Esophagus (tissue), 2 donors: Measurements from ENCODE around the gene GCA. TPM values are rescaled to one million over a fixed set of nuclear protein-coding genes. Genes with fewer than 3 reads are reported as not detected.

Experiments used
- H3K27ac ChIP-seq, 2 donors: one replicate each; pipeline ENCODE4 v1.5.1; 2013; ENCODE audit warnings: low read depth in 2 of 2, mild to moderate bottlenecking in 2 of 2, inconsistent platforms in 1 of 2, low read length in 1 of 2, moderate library complexity in 1 of 2
- H3K27me3 ChIP-seq, 2 donors: one replicate each; pipeline ENCODE4 v1.6.1; 2013; ENCODE audit warnings: low read length in 2 of 2, control low read depth in 1 of 2, mild to moderate bottlenecking in 1 of 2; ENCODE audit not compliant: insufficient read depth in 2 of 2, control insufficient read depth in 1 of 2
- H3K36me3 ChIP-seq, 2 donors: one replicate each; pipeline ENCODE4 v1.6.1; 2013; ENCODE audit warnings: low read length in 1 of 2; ENCODE audit not compliant: control insufficient read depth in 2 of 2, insufficient read depth in 2 of 2
- H3K4me1 ChIP-seq, 2 donors: one replicate each; pipeline ENCODE4 v1.6.1; 2013; ENCODE audit warnings: low read length in 1 of 2; ENCODE audit not compliant: control insufficient read depth in 2 of 2, insufficient read depth in 2 of 2
- H3K4me3 ChIP-seq, 2 donors: one replicate each; pipeline ENCODE4 v1.5.1; 2013; ENCODE audit warnings: low read length in 2 of 2, mild to moderate bottlenecking in 2 of 2, low read depth in 1 of 2, moderate library complexity in 1 of 2
- H3K9me3 ChIP-seq, 2 donors: one replicate each; pipeline ENCODE4 v1.6.1; 2013; ENCODE audit warnings: mild to moderate bottlenecking in 2 of 2, low read depth in 1 of 2, low read length in 1 of 2, moderate library complexity in 1 of 2; ENCODE audit not compliant: control insufficient read depth in 2 of 2, insufficient read depth in 1 of 2
- WGBS, 2 donors: extraction: QIAGEN DNeasy Blood & Tissue Kit; methylation state at CpG; one replicate each; pipeline ENCODE4 v1.1.7; 2013; 5-methylcytosine and 5-hydroxymethylcytosine counted together
- polyA plus RNA-seq, 2 donors: library from polyadenylated mRNA; stranded (reverse); fragments of 200-250 nt; gene quantifications; one replicate each; pipeline ENCODE4 v1.2.3, GENCODE V29; 2013
- donor health status: healthy with polysubstance abuse.
- donor health status: Bipolar disorder and iron deficiency.

Gene GCA
- polyA plus RNA-seq, 2 donors, result 6.5 to 7.1 TPM

DNA sequence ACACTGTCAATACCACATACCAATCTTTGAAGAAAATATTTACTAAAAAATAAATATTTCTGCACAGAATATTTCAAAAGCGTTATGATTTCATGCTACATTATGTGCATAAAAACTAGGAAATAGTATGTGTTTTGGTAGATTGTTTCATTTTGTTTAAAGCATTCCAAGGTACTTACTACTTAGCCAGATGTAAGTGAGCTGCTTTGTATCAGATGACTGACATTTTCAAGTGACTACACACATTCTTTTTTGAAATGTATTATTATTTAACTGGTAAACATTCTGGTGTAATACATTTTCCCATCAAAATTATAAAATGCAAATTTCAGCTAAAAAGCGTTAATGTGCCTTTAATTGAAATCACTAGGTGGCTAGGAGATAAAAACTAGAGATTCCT is 21.5 kb downstream of the GCA start:
- Histone ChIP-seq H3K4me1 (no peaks in the 10 kb centered on the region), H3K4me3 (no peak overlapping the region), H3K36me3 (no peaks in the 10 kb centered on the region), H3K27ac (no peak overlapping the region), H3K9me3 (no peaks in the 10 kb centered on the region), H3K27me3 (no peaks in the 10 kb centered on the region)
- 82 to 83% methylated on average over 2 of the region's 2 CpGs for WGBS, 2 donors

DNA sequence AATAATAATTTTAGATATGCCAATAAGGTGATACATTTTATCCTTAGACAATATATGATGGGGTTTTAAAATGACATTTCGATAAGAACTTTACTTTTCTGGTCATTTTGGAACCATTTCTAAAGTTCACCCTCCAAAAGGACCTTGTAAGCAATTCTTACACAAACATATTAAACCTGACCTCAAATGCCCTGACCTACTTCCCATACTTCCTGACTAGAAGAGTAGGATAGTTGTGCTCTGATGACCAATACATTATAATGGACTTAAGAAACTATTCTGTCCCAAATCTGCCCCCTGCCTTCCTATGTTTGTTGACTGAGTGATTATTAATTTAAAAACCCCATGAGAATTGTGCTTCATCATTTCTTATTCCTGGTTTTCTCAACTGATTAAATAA is 24.6 kb downstream of the GCA start:
- H3K4me3 ChIP-seq, result no peak overlapping the region
- H3K36me3 ChIP-seq, result no peaks in the 10 kb centered on the region
- 75 to 83% methylated on average over 1 of the region's 1 CpG for WGBS, 2 donors
- H3K27ac ChIP-seq, result no peak overlapping the region
- H3K4me1 ChIP-seq, result no peaks in the 10 kb centered on the region
- H3K9me3 ChIP-seq, result no peaks in the 10 kb centered on the region
- no peaks in the 10 kb centered on the region for H3K27me3 ChIP-seq

DNA sequence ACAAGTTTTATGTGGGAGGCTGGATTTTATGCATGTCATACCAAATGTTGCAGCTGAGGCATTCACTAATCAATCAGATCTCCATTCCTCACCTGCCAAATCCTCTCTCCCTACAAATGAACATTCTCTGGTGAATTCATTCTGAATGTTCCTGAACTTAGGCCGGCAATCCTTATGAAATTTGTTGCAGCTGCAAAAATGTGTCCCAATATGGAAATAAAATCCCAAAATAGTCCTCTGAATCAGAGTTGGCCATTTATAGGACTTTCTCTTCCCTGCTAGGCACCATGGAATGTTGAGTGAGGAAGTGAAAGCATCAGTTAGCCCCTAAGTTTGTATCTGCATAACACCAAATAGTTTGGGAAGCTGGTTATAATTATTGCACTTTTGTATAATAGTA is 25.6 kb downstream of the GCA start:
- Histone ChIP-seq H3K27me3 (no peaks in the 10 kb centered on the region), H3K36me3 (no peaks in the 10 kb centered on the region), H3K27ac (no peak overlapping the region), H3K4me1 (no peaks in the 10 kb centered on the region), H3K9me3 (no peaks in the 10 kb centered on the region), H3K4me3 (no peak overlapping the region)
- 68 to 75% methylated on average over 1 of the region's 1 CpG for WGBS, 2 donors

DNA sequence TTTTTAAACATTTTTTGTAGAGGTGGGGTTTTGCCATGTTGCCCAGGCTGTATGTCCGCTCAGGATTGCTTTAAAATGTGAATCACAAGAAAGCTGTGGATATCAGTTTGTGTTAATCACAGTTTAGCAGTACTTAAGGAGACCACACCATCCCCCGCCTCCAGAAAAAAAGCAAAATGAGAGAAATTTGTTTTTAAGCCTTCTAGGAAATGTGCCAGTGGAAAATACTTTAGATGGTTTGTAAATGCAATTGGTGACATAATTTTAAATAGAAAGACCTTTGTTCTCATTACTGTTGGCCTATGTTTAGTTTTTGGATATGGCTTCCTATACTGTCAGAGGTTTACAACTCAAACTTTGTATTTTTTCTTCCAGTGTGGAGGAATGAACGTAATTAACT is 27.0 kb downstream of the GCA start:
- no peaks in the 10 kb centered on the region for H3K36me3 ChIP-seq
- H3K27me3 ChIP-seq, result no peaks in the 10 kb centered on the region
- no peak overlapping the region for H3K4me3 ChIP-seq
- WGBS, 2 donors, result 72 to 73% methylated on average over 3 of the region's 3 CpGs
- H3K4me1 ChIP-seq, result no peaks in the 10 kb centered on the region
- no peak overlapping the region for H3K27ac ChIP-seq
- H3K9me3 ChIP-seq, result no peaks in the 10 kb centered on the region

DNA sequence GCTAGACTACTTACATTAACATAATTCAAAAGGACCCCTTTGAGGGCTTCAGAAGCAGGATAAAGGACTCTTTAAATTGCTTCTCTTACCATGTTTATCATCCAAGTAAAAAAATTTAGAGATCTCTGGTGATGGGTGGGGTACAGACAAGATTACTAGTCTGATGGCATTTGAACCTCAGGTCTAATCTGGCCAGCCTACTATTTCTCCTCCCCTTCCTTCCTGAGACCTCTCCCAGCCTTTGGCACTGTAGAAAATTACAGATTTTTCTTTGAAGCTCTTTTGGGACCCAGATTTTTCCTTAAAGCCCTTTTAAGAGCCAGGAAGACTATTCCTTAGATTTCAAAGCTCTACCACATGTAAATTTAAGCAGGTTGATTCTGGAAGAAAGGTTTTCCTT is 28.9 kb downstream of the GCA start:
- H3K27me3 ChIP-seq, result no peaks in the 10 kb centered on the region
- no peaks in the 10 kb centered on the region for H3K4me1 ChIP-seq
- no peaks in the 10 kb centered on the region for H3K36me3 ChIP-seq
- H3K27ac ChIP-seq, result no peak overlapping the region
- H3K4me3 ChIP-seq, result no peak overlapping the region
- no peaks in the 10 kb centered on the region for H3K9me3 ChIP-seq

DNA sequence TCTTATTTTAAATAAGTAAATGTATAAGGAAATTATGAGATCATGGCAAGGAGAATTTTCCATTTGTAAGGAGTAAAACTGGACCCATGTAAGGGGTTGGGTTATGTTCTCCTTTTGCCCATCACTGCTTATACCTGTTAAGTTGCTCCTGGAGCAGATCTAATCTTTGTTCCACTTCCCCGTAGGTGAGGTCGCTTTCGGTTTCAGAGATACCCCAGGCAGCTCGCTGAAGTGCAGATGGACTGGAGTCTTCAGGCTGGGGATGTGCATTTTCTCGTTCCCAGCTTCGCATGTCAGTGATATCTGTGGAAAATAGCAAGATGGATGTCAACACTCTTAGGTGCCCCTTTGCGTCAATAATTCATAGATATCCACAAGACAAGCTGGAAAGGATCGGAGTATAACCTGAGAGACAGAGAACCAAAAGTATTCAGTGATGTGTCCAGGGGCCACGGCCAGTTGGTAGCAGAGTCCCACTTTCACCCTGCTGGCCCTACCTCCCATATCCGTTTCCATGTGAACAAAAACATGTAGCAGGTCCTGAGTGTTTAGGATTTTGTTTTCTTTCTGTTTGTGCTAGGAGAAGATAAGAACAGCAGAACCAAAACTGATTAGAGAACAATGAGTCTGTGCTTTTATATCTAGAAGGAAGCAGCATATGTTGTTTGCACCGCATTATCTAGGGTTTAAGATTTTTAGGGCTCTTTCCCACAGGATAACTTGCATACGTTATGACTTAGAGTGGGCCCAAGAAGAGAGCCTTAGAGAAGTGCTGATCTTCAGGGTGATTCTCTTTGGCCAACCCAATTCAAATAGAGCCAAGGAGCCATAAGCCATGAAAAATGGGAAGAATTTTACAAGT is 36.0 kb downstream of the GCA start:
- WGBS, 2 donors, result 84 to 86% methylated on average over 12 of the region's 12 CpGs
- Histone ChIP-seq H3K4me3 (no peak overlapping the region), H3K36me3 (no peaks in the 10 kb centered on the region), H3K9me3 (no peaks in the 10 kb centered on the region), H3K4me1 (no peaks in the 10 kb centered on the region), H3K27ac (no peak overlapping the region), H3K27me3 (no peaks in the 10 kb centered on the region)

DNA sequence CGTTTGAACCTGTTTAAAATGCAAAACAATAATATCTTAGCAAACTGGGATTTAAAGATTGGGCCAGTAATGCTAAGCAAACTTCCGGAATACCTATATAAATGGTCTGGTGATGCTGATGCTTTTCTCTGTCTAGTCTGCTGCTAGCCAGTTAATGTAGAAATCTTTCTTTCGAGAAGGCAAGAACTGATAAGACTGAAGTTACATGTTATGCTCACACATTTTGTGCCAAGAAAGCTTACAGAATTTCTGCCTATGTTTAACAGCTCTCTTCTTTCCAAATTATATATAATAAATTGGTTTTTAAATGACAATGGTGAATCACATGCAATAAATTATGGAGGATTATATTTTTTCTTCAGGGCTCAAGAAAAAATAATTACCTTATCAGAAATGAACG is 37.9 kb downstream of the GCA start:
- Histone ChIP-seq H3K4me1 (no peaks in the 10 kb centered on the region), H3K4me3 (no peak overlapping the region), H3K36me3 (no peaks in the 10 kb centered on the region), H3K9me3 (no peaks in the 10 kb centered on the region), H3K27me3 (no peaks in the 10 kb centered on the region), H3K27ac (no peak overlapping the region)
- WGBS, 2 donors, result 50 to 56% methylated on average over 4 of the region's 4 CpGs

DNA sequence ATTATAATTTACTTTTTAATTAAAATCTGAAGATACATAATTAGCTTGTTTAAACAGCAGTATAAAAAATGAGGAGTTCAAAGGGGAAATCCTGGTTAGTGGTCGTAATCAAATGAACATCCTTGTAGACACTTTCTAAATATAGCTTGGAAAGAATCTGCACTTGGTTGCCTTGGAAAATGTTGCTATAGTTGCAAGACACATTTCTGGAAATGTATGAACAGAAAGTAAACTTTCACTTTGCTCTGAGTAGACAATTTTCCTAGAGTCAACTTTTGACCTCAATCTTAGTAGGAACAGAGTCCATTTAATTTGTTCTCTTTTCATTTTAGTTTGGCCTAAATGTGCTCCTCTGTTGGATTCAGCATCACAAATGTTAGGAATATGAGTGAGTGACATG is 38.3 kb downstream of the GCA start:
- WGBS, 2 donors, result 6 to 9% methylated on average over 1 of the region's 1 CpG
- Histone ChIP-seq H3K36me3 (no peaks in the 10 kb centered on the region), H3K4me3 (no peak overlapping the region), H3K4me1 (no peaks in the 10 kb centered on the region), H3K27ac (no peak overlapping the region), H3K27me3 (no peaks in the 10 kb centered on the region), H3K9me3 (no peaks in the 10 kb centered on the region)

DNA sequence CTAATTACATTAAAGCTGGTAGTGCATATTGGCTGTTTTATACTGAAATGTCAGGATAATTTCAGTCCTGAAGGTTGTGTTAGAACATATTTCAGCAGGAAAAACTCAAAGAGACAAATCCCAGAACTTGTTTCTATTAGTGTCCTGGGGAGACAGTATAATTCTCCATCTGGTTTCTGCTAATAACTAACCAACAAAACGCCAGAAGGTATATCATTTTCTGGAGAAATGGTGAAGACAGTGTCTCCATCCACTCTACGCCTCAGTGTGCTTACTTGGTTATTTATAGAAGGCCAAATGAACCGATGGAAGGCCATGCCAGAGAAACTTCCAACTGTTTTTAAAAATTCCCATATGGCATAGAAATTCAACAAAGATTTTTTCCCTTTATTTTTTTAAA is 41.6 kb downstream of the GCA start:
- Histone ChIP-seq H3K4me3 (no peak overlapping the region), H3K27me3 (no peaks in the 10 kb centered on the region), H3K9me3 (no peaks in the 10 kb centered on the region), H3K36me3 (no peaks in the 10 kb centered on the region), H3K4me1 (no peaks in the 10 kb centered on the region), H3K27ac (no peak overlapping the region)
- 67 to 80% methylated on average over 3 of the region's 3 CpGs for WGBS, 2 donors

DNA sequence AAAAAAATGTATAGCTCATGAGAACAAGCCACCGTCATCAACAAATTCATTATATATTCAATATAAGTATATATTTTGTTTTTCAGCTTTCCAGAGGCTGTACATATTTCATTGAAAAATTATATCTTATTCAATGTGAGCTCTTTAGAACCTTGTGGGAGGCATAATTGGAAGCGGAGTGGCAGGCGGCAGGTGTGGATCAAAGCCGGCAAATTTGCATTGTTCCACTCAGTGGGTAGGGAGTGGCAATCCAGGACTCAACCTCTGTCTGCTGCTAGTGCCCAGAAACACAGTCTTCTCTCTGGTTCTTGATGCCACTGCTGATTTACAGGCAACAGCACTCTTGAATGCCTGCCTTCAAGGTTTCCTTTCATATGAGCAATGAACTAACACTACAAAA is 46.9 kb downstream of the GCA start:
- 93 to 97% methylated on average over 4 of the region's 4 CpGs for WGBS, 2 donors

More for the DNA sequence above, 46.9 kb downstream of the GCA start:
- Histone ChIP-seq H3K36me3 (no peaks in the 10 kb centered on the region), H3K9me3 (no peaks in the 10 kb centered on the region), H3K27me3 (no peaks in the 10 kb centered on the region), H3K4me3 (no peak overlapping the region), H3K27ac (no peak overlapping the region), H3K4me1 (no peaks in the 10 kb centered on the region)
